HPDE6-E6E7 (cell line): ENCODE data around the gene RBPMS2.
A peak's percentile ranks its signal among the peaks of the same experiment; 100 is the strongest.
"Not testable (repeated sequence)": the region's sequence is repeated elsewhere in the genome, so short reads cannot be mapped to it uniquely, and the experiment has no call there.

Experiments used
- DNase-seq: peaks from one replicate; pipeline ENCODE4 v3.0.0; 2011; ENCODE audit warnings: missing footprints; ENCODE audit errors: extremely low spot score

Gene RBPMS2

GRCh38 chr15:64775551-64776401 lies at the start of gene RBPMS2:
Gene RBPMS2, minus strand, starts transcription at chr15:64775589. Its CDS starts 270 bp downstream, at chr15:64775319.
- no peak for DNase-seq

GRCh38 chr15:64824929-64825430 lies 49.6 kb upstream of the RBPMS2 start:
- DNase-seq: no peak

- DNase-seq: no peak
Observed at GRCh38 chr15:64816452-64816851, 41.1 kb upstream of the RBPMS2 start.

- not testable (repeated sequence) for DNase-seq
Observed at GRCh38 chr15:64814965-64815364, 39.6 kb upstream of the RBPMS2 start.

- DNase-seq: not testable (repeated sequence)
Observed at GRCh38 chr15:64814283-64814682, 38.9 kb upstream of the RBPMS2 start.

- no peak for DNase-seq
Observed at GRCh38 chr15:64813075-64813474, 37.7 kb upstream of the RBPMS2 start.

GRCh38 chr15:64810497-64811326 lies 35.3 kb upstream of the RBPMS2 start:
- no peak for DNase-seq

GRCh38 chr15:64809649-64810496 lies 34.5 kb upstream of the RBPMS2 start:
- DNase-seq: peak; percentile 84

- no peak for DNase-seq
Observed at GRCh38 chr15:64808785-64809453, 33.5 kb upstream of the RBPMS2 start.

GRCh38 chr15:64807751-64808222 lies 32.4 kb upstream of the RBPMS2 start:
- DNase-seq: no peak

- no peak for DNase-seq
Observed at GRCh38 chr15:64807051-64807749, 31.8 kb upstream of the RBPMS2 start.

- no peak for DNase-seq
Observed at GRCh38 chr15:64806509-64806908, 31.1 kb upstream of the RBPMS2 start.

- no peak for DNase-seq
Observed at GRCh38 chr15:64804619-64805018, 29.2 kb upstream of the RBPMS2 start.

GRCh38 chr15:64803526-64803925 lies 28.1 kb upstream of the RBPMS2 start:
- no peak for DNase-seq

GRCh38 chr15:64800476-64800875 lies 25.1 kb upstream of the RBPMS2 start:
- no peak for DNase-seq

GRCh38 chr15:64798905-64799304 lies 23.5 kb upstream of the RBPMS2 start:
- not testable (repeated sequence) for DNase-seq

GRCh38 chr15:64795921-64796320 lies 20.5 kb upstream of the RBPMS2 start:
- not testable (repeated sequence) for DNase-seq

- DNase-seq: not testable (repeated sequence)
Observed at GRCh38 chr15:64795299-64795698, 19.9 kb upstream of the RBPMS2 start.

- DNase-seq: no peak
Observed at GRCh38 chr15:64792282-64792681, 16.9 kb upstream of the RBPMS2 start.

GRCh38 chr15:64791401-64791800 lies 16.0 kb upstream of the RBPMS2 start:
- DNase-seq: no peak
